PC-9 (cell line): ENCODE results near the gene SENP6. TPM values are rescaled to one million over a fixed set of nuclear protein-coding genes. Genes with fewer than 3 reads are reported as not detected.

Experiments
- BruUV-seq: library from RNA; stranded (reverse); fragments of 400-500 nt; replicated peaks from 2 replicates; lab custom pipeline; 2021; lab: Mats Ljungman, UMichigan
- CTCF ChIA-PET: fragments of 300-600 bp; sonication (Branson Sonifier 250); formaldehyde crosslinking; loops from one replicate; lab custom pipeline; 2022; ENCODE audit warnings: antibody characterized with exemption; lab: Charles Lee
- POLR2A ChIA-PET: fragments of 300-600 bp; sonication (Branson Sonifier 250); formaldehyde crosslinking; loops from one replicate; lab custom pipeline; 2022; ENCODE audit warnings: antibody characterized with exemption; ENCODE audit not compliant: unreplicated experiment; lab: Charles Lee
- DNase-seq, 2 experiments: peaks; one replicate each; pipeline versions ENCODE4 v3.0.0 to v3.0.0-alpha.2; 2015 to 2022; ENCODE audit warnings: mixed read lengths in 1 of 2
- H2AFZ ChIP-seq: fragments of 200-600 bp; sonication (generic); 2 replicates; pipeline ENCODE4 v1.8.1; 2017; ENCODE audit warnings: antibody characterized with exemption
- H3F3A ChIP-seq: fragments of 200-600 bp; sonication (generic); 2 replicates; pipeline ENCODE4 v1.8.1; 2017; ENCODE audit warnings: antibody characterized with exemption, mild to moderate bottlenecking, low read depth; ENCODE audit not compliant: insufficient read depth
- H3K27ac ChIP-seq: fragments of 200-600 bp; sonication (generic); 2 replicates; pipeline ENCODE4 v1.6.1; 2016; ENCODE audit warnings: mixed run types
- H3K27me3 ChIP-seq: fragments of 200-600 bp; sonication (generic); 2 replicates; pipeline ENCODE4 v1.6.1; 2016; ENCODE audit warnings: low read depth, mixed run types; ENCODE audit not compliant: insufficient read depth
- H3K36me3 ChIP-seq: fragments of 200-600 bp; sonication (generic); 2 replicates; pipeline ENCODE4 v1.6.1; 2016; ENCODE audit warnings: low read depth, mixed run types
- H3K4me1 ChIP-seq: fragments of 200-600 bp; sonication (generic); replicated peaks from 2 replicates; pipeline ENCODE4 v1.6.1; 2016; ENCODE audit warnings: mixed run types; ENCODE audit not compliant: insufficient read depth
- H3K4me2 ChIP-seq: fragments of 200-600 bp; sonication (generic); 2 replicates; pipeline ENCODE4 v1.6.1; 2017; ENCODE audit warnings: mixed run types
- H3K4me3 ChIP-seq: fragments of 200-600 bp; sonication (generic); 2 replicates; pipeline ENCODE4 v1.6.1; 2016; ENCODE audit warnings: mixed run types
- H3K79me2 ChIP-seq: fragments of 200-600 bp; sonication (generic); 2 replicates; pipeline ENCODE4 v1.6.1; 2017; ENCODE audit warnings: low read depth, mixed run types
- H3K9me2 ChIP-seq: fragments of 200-600 bp; sonication (generic); 2 replicates; pipeline ENCODE4 v1.8.1; 2017; ENCODE audit warnings: mild to moderate bottlenecking; ENCODE audit not compliant: insufficient read depth
- H3K9me3 ChIP-seq: fragments of 200-600 bp; sonication (generic); 2 replicates; pipeline ENCODE4 v1.8.1; 2016; ENCODE audit warnings: low read depth; ENCODE audit not compliant: insufficient read depth
- H4K20me1 ChIP-seq: fragments of 200-600 bp; sonication (generic); 2 replicates; pipeline ENCODE4 v1.8.1; 2017; ENCODE audit not compliant: insufficient read depth
- CTCF ChIP-seq: fragments of 200-600 bp; sonication (generic); conservative IDR thresholded peaks from 2 replicates; pipeline ENCODE4 v1.6.1; 2017; ENCODE audit warnings: mixed run types, antibody characterized with exemption, mild to moderate bottlenecking, moderate library complexity
- EZH2 ChIP-seq: fragments of 200-600 bp; sonication (generic); IDR thresholded peaks from 2 replicates; pipeline ENCODE4 v1.8.0; 2017; ENCODE audit warnings: antibody characterized with exemption, low read depth
- intact Hi-C: fragments of 100-400 bp; cut with micrococcal nuclease; formaldehyde crosslinking; loops from one replicate; pipeline ENCODE4 v1.10.0; 2022; ENCODE audit not compliant: unreplicated experiment
- total RNA-seq: library from RNA; stranded (reverse); gene quantifications from 2 replicates; pipeline ENCODE4 v1.2.3, GENCODE V29; 2021

Gene SENP6
- total RNA-seq, 1 experiment from 2014 or later, result 70.4 TPM

GRCh38 chr6:75621846-75622245, 20.2 kb downstream of the SENP6 start:
- BruUV-seq, result no TSS peak

GRCh38 chr6:75623491-75623890, 21.8 kb downstream of the SENP6 start:
- POLR2A ChIA-PET, result no interaction called here
- intact Hi-C loops, result no loop called here
- peaks cover 31% of the 10 kb centered on the region for H3K36me3 ChIP-seq

More at GRCh38 chr6:75621846-75622245, 20.2 kb downstream of the SENP6 start:
- no peak overlapping the region for H3K4me3 ChIP-seq
- ChIA-PET CTCF (no interaction called here), POLR2A (interaction anchor here (0.5 kb wide), 1 partner anchor 20 kb away, joined by 5 read pairs; the partner anchor contains the start of gene SENP6)
- H3F3A ChIP-seq, result 0 out of 2 replicates have a peak, but pooled peaks cover 21% of the 10 kb centered on the region
- DNase-seq, result no peak
- peaks cover 26% of the 10 kb centered on the region for H3K36me3 ChIP-seq
- peaks cover 83% of the 10 kb centered on the region for H3K79me2 ChIP-seq
- H3K9me3 ChIP-seq, result no peaks in the 10 kb centered on the region
- intact Hi-C loops, result no loop called here
- TF ChIP-seq EZH2 (no peak), CTCF (no peak)
- H3K4me2 ChIP-seq, result no peak overlapping the region
- H4K20me1 ChIP-seq, result peaks cover 50% of the 10 kb centered on the region
- H3K27ac ChIP-seq, result no peak overlapping the region
- H3K4me1 ChIP-seq, result no peaks in the 10 kb centered on the region
- H3K27me3 ChIP-seq, result no peaks in the 10 kb centered on the region
- no peak overlapping the region for H2AFZ ChIP-seq
- H3K9me2 ChIP-seq, result no peaks in the 10 kb centered on the region

DNA sequence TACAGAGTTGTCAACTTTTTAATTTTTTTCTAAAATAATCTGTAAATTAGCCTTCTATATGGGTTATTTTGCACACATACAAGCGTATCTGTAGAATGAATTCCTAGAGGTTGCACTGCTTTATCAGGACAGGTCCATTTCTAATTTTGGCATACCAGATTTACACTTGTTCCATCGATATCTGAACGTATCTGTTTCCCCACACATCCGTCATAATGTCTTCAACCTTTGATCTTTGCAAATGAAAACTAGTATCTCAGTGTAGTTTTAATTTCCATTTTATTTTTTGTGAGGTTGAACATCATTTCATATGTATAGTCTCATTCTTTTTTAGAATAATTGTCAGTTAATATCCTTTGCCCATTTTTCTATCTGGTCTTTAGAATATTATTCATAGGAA, 22.7 kb downstream of the SENP6 start:
- H2AFZ ChIP-seq, result no peak overlapping the region
- peaks cover 37% of the 10 kb centered on the region for H3K36me3 ChIP-seq
- peaks cover 72% of the 10 kb centered on the region for H3K79me2 ChIP-seq
- peaks cover 27% of the 10 kb centered on the region for H4K20me1 ChIP-seq
- no peaks in the 10 kb centered on the region for H3K9me3 ChIP-seq
- no peaks in the 10 kb centered on the region for H3K4me1 ChIP-seq
- no peak overlapping the region for H3K4me3 ChIP-seq
- no peak for TF ChIP-seq EZH2
- no peak for TF ChIP-seq CTCF
- no peak overlapping the region for H3K4me2 ChIP-seq
- H3F3A ChIP-seq, result 0 out of 2 replicates have a peak, but pooled peaks cover 19% of the 10 kb centered on the region
- DNase-seq, result no peak
- CTCF ChIA-PET, result no interaction called here
- BruUV-seq, result no TSS peak
- H3K9me2 ChIP-seq, result no peaks in the 10 kb centered on the region
- intact Hi-C loops, result no loop called here
- POLR2A ChIA-PET, result no interaction called here
- no peak overlapping the region for H3K27ac ChIP-seq
- H3K27me3 ChIP-seq, result no peaks in the 10 kb centered on the region

More at GRCh38 chr6:75623491-75623890, 21.8 kb downstream of the SENP6 start:
- Histone ChIP-seq H3K4me2 (no peak overlapping the region), H3F3A (0 out of 2 replicates have a peak, but pooled peaks cover 23% of the 10 kb centered on the region), H3K27ac (no peak overlapping the region), H2AFZ (no peak overlapping the region), H3K4me1 (no peaks in the 10 kb centered on the region), H4K20me1 (peaks cover 33% of the 10 kb centered on the region), H3K27me3 (no peaks in the 10 kb centered on the region), H3K79me2 (peaks cover 73% of the 10 kb centered on the region), H3K9me3 (no peaks in the 10 kb centered on the region), H3K4me3 (no peak overlapping the region), H3K9me2 (no peaks in the 10 kb centered on the region)
- no TSS peak for BruUV-seq
- CTCF ChIA-PET, result no interaction called here
- no peak for DNase-seq
- TF ChIP-seq CTCF (no peak), EZH2 (no peak)
